Measurements from ENCODE around the gene MBNL2.

GRCh38 chr13:97221046-97221445 is 1.1 kb upstream of the MBNL2 start:
- TF ChIP-seq CTCF (conservative IDR thresholded peaks at IDR 0.05; ENCODE audit: low read length) (no peak), EZH2phosphoT487 (IDR thresholded peaks at IDR 0.05; ENCODE audit: borderline replicate concordance, low read depth, low read length) (no peak)

All from OCI-LY7 (cell line).